Measurements from ENCODE around the gene TNPO3.

Gene TNPO3

GRCh38 chr7:129089521-129090212, 34.8 kb upstream of the TNPO3 start:
- H3K27ac Mint-ChIP-seq = peak overlapping the region in 1 of 3 experiments; percentile 18
- no peaks in the 10 kb centered on the region for H3K36me3 Mint-ChIP-seq (ENCODE audit: low read depth)
- peaks cover 10% of the 10 kb centered on the region for H3K27me3 Mint-ChIP-seq (ENCODE audit: low read depth)
- TF ChIP-seq CTCF (IDR thresholded peaks at IDR 0.05; ENCODE audit: unreplicated experiment in 3 of 3) = no peak
- no peak overlapping the region for H3K4me3 Mint-ChIP-seq
- H3K4me1 Mint-ChIP-seq = peaks cover 5% of the 10 kb centered on the region
- H3K9me3 Mint-ChIP-seq = no peaks in the 10 kb centered on the region

- no peak overlapping the region for H3K27ac Mint-ChIP-seq
- H3K9me3 Mint-ChIP-seq = no peaks in the 10 kb centered on the region
- TF ChIP-seq CTCF (IDR thresholded peaks at IDR 0.05; ENCODE audit: unreplicated experiment in 3 of 3) = no peak
- H3K27me3 Mint-ChIP-seq (ENCODE audit: low read depth) = peaks cover 3% of the 10 kb centered on the region
- H3K36me3 Mint-ChIP-seq (ENCODE audit: low read depth) = no peaks in the 10 kb centered on the region
- no peaks in the 10 kb centered on the region for H3K4me1 Mint-ChIP-seq
- H3K4me3 Mint-ChIP-seq = no peak overlapping the region
These were observed 30.1 kb upstream of the TNPO3 start for GRCh38 chr7:129084801-129085551.

DNA sequence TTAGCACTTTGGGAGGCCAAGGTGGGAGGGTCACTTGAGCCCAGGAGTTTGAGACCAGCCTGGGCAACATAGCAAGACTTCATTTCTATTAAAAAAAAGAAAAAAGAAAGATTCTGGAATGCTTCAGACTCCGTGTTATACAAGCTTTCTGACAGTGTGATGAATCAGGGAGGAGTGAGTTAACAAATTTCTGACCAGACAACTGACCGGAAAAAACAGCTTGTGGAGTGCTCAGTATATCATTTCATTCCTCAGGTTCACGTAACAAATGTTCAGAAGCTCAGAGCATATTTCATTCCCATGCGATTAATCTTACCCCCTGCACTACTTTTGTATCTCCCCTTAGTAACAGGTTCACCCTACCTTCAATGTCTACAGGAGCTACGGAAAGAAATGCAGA, 28.6 kb upstream of the TNPO3 start:
- Mint-ChIP-seq H3K4me3 (no peak overlapping the region), H3K9me3 (no peaks in the 10 kb centered on the region), H3K36me3 (ENCODE audit: low read depth) (no peaks in the 10 kb centered on the region), H3K4me1 (no peaks in the 10 kb centered on the region), H3K27me3 (ENCODE audit: low read depth) (peaks cover 9% of the 10 kb centered on the region), H3K27ac (no peak overlapping the region)
- TF ChIP-seq CTCF (IDR thresholded peaks at IDR 0.05; ENCODE audit: unreplicated experiment in 3 of 3) = no peak

- H3K27me3 Mint-ChIP-seq (ENCODE audit: low read depth) = peaks cover 7% of the 10 kb centered on the region
- peaks cover 4% of the 10 kb centered on the region for H3K9me3 Mint-ChIP-seq
- H3K36me3 Mint-ChIP-seq (ENCODE audit: low read depth) = no peaks in the 10 kb centered on the region
- H3K27ac Mint-ChIP-seq = no peak overlapping the region
- no peaks in the 10 kb centered on the region for H3K4me1 Mint-ChIP-seq
- H3K4me3 Mint-ChIP-seq = no peak overlapping the region
- TF ChIP-seq CTCF (IDR thresholded peaks at IDR 0.05; ENCODE audit: unreplicated experiment in 3 of 3) = no peak
These were observed 23.5 kb upstream of the TNPO3 start for GRCh38 chr7:129078455-129078854.

DNA sequence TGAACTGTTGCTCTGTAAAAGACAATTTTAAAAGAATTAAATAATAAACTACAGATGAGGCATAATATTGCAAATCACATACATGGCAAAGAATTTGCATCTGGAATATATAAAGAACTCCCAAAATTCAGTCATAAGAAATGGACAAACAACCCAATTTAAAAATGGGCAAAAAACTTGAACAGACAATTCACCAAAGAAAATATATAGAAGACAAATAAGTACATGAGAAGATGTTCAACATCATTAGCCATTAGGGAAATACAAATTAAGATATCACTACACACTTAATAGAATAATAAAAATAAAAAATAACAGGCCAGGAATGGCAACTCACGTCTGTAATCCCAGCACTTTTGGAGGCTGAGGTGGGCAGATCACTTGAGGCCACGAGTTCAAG, 22.0 kb upstream of the TNPO3 start:
- Mint-ChIP-seq H3K4me1 (no peaks in the 10 kb centered on the region), H3K27me3 (ENCODE audit: low read depth) (peaks cover 7% of the 10 kb centered on the region), H3K27ac (no peak overlapping the region), H3K9me3 (peaks cover 4% of the 10 kb centered on the region), H3K4me3 (no peak overlapping the region), H3K36me3 (ENCODE audit: low read depth) (no peaks in the 10 kb centered on the region)
- no peak for TF ChIP-seq CTCF (IDR thresholded peaks at IDR 0.05; ENCODE audit: unreplicated experiment in 3 of 3)
